Sigmoid colon (tissue), 7 donors: ENCODE measurements around the gene ZWILCH. TPM values are rescaled to one million over a fixed set of nuclear protein-coding genes. Genes with fewer than 3 reads are reported as not detected.

ENCODE experiments used
- DNase-seq: peaks from one replicate; pipeline ENCODE4 v3.0.0-alpha.2; 2019
- H3K27ac ChIP-seq, 4 donors: fragments of 200-600 bp; sonication (generic); one replicate each; pipeline ENCODE4 v1.5.1; 2016 to 2019; ENCODE audit warnings: mild to moderate bottlenecking in 1 of 4
- H3K27me3 ChIP-seq, 3 donors: fragments of 200-600 bp; sonication (generic); one replicate each; pipeline ENCODE4 v1.5.1; 2019; ENCODE audit warnings: mild to moderate bottlenecking in 1 of 3
- H3K36me3 ChIP-seq, 4 donors: fragments of 200-600 bp; sonication (generic); one replicate each; pipeline ENCODE4 v1.5.1; 2016 to 2019
- H3K4me1 ChIP-seq, 4 donors: fragments of 200-600 bp; sonication (generic); one replicate each; pipeline ENCODE4 v1.5.1; 2017 to 2019
- H3K4me3 ChIP-seq, 4 donors: fragments of 200-600 bp; sonication (generic); one replicate each; pipeline ENCODE4 v1.5.1; 2017 to 2019; ENCODE audit warnings: mild to moderate bottlenecking in 2 of 4, moderate library complexity in 1 of 4
- H3K9me3 ChIP-seq, 4 donors: fragments of 200-600 bp in 3 of 4; sonication (generic) in 3 of 4; one replicate each; pipeline versions ENCODE4 v1.5.1 to v1.6.1; 2013 to 2019
- EP300 ChIP-seq, 4 donors: sonication (generic); formaldehyde crosslinking; IDR thresholded peaks; one replicate each; pipeline ENCODE4 v1.6.1; 2017; ENCODE audit warnings: antibody characterized with exemption in 4 of 4
- POLR2A ChIP-seq, 2 donors: fragments of 450-650 bp; IDR thresholded peaks; one replicate each; pipeline ENCODE4 v1.6.1; 2016; ENCODE audit warnings: antibody characterized with exemption in 2 of 2, mild to moderate bottlenecking in 2 of 2, moderate library complexity in 2 of 2
- POLR2AphosphoS5 ChIP-seq, 4 donors: sonication (generic); formaldehyde crosslinking; IDR thresholded peaks; one replicate each; pipeline ENCODE4 v1.6.1; 2017; ENCODE audit warnings: antibody characterized with exemption in 4 of 4
- WGBS, 2 donors: extraction: QIAGEN DNeasy Blood & Tissue Kit; methylation state at CpG; one replicate each; pipeline ENCODE4 v1.1.7; 2013; 5-methylcytosine and 5-hydroxymethylcytosine counted together
- intact Hi-C: fragments of 100-400 bp; cut with DNase I; formaldehyde crosslinking; loops from one replicate; pipeline ENCODE4 v1.15.1; 2023
- polyA plus RNA-seq, 3 donors: library from polyadenylated mRNA; stranded (reverse); fragments of 200-250 nt; gene quantifications; one replicate each; pipeline ENCODE4 v1.2.3, GENCODE V29; 2013
- total RNA-seq, 4 donors: library from RNA; depleted of rRNA; stranded (reverse); fragments of >200 nt; gene quantifications; one replicate each; pipeline ENCODE4 v1.1.0, GENCODE V29; 2016
- TF ChIP-seq, protein P1 (sequence below), 4 experiments: fragments of 450-650 bp in 3 of 4; fragments of 200-600 bp in 1 of 4; IDR thresholded peaks; one replicate each; pipeline ENCODE4 v1.5.1; 2016 to 2019; ENCODE audit warnings: antibody characterized with exemption in 4 of 4, mild to moderate bottlenecking in 3 of 4, moderate library complexity in 2 of 4
- donor health status: healthy with polysubstance abuse.
- donor health status: Bipolar disorder and iron deficiency.
- donor health status: healthy.

Gene ZWILCH
- total and polyA plus RNA-seq, 7 donors = 3.1 to 9.3 (median 5.8) TPM

DNA sequence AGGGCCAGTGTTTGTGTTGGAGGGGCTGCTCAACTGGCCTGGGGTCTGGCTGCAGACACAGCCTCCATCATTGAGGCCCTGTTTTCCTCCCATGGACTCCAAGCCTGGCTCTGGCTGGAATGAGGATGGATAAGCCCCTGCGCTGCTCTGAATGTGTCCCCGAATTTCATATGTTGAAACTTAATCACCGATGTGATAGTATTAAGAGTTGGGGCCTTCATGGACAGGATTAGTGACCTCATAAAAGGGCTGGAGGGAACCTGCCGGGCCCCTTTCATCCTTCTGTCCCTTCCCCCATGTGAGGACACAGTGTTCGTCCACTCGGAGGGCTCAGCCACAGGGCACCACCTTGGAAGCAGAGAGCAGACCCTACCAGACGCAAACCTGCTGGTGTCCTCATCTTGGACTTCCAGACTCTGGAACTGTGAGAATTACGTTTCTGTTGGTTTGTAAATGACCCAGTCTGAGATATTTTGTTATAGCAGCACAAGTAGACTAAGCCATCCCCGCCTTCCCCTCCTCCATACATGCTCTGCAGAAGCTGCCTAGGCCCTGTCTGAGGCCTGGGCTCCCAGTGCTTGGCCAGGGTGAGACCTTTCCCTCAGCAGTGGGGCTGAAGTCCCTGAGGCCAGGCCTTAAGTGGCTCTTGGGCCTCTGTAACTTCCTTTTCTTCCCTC is 64.5 kb downstream of the ZWILCH start:
- TF ChIP-seq, protein P1, sequence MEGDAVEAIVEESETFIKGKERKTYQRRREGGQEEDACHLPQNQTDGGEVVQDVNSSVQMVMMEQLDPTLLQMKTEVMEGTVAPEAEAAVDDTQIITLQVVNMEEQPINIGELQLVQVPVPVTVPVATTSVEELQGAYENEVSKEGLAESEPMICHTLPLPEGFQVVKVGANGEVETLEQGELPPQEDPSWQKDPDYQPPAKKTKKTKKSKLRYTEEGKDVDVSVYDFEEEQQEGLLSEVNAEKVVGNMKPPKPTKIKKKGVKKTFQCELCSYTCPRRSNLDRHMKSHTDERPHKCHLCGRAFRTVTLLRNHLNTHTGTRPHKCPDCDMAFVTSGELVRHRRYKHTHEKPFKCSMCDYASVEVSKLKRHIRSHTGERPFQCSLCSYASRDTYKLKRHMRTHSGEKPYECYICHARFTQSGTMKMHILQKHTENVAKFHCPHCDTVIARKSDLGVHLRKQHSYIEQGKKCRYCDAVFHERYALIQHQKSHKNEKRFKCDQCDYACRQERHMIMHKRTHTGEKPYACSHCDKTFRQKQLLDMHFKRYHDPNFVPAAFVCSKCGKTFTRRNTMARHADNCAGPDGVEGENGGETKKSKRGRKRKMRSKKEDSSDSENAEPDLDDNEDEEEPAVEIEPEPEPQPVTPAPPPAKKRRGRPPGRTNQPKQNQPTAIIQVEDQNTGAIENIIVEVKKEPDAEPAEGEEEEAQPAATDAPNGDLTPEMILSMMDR (IDR thresholded peaks at IDR 0.05) = no peak
- TF ChIP-seq POLR2A (IDR thresholded peaks at IDR 0.05) (no peak), EP300 (IDR thresholded peaks at IDR 0.05) (no peak), POLR2AphosphoS5 (IDR thresholded peaks at IDR 0.05) (no peak)
- no peaks in the 10 kb centered on the region for H3K27me3 ChIP-seq
- peaks cover 0 to 4% (median 0%) of the 10 kb centered on the region in 4 donors for H3K4me1 ChIP-seq
- no peak overlapping the region for H3K4me3 ChIP-seq
- no peak overlapping the region for H3K27ac ChIP-seq
- no peaks in the 10 kb centered on the region for H3K36me3 ChIP-seq
- intact Hi-C loops = no loop called here
- 75 to 82% methylated on average over 9 of the region's 9 CpGs for WGBS, 2 donors
- H3K9me3 ChIP-seq = no peaks in the 10 kb centered on the region
- no peak for DNase-seq

DNA sequence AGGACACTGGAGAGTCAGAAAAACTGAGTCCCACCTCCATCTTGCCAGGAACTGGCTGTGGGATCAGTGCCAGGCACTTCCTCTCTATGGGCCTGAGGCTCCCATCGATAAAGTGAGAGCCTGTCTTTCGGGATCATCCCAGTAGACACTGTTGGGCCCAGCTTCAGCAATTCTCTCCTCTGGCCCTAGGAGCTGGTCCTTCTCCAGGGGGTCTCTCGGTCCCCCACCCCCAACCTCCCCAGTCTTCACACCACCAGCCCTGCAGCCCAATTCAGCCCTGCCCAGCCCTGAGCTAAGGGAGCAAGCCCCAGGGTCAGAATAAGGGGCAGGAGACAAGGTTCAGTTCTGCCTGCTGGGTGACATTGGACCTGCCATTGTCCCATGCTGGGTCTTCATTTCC is 65.2 kb downstream of the ZWILCH start:
- DNase-seq = no peak
- H3K4me1 ChIP-seq = peaks cover 0 to 4% (median 0%) of the 10 kb centered on the region in 4 donors
- H3K27ac ChIP-seq = no peak overlapping the region
- 82 to 85% methylated on average over 3 of the region's 3 CpGs for WGBS, 2 donors
- no peak overlapping the region for H3K4me3 ChIP-seq
- intact Hi-C loops = no loop called here
- no peak for TF ChIP-seq POLR2A (IDR thresholded peaks at IDR 0.05)
- TF ChIP-seq EP300 (IDR thresholded peaks at IDR 0.05) = no peak
- TF ChIP-seq, protein P1 (IDR thresholded peaks at IDR 0.05) = no peak
- no peak for TF ChIP-seq POLR2AphosphoS5 (IDR thresholded peaks at IDR 0.05)
- no peaks in the 10 kb centered on the region for H3K9me3 ChIP-seq
- no peaks in the 10 kb centered on the region for H3K36me3 ChIP-seq
- no peaks in the 10 kb centered on the region for H3K27me3 ChIP-seq

DNA sequence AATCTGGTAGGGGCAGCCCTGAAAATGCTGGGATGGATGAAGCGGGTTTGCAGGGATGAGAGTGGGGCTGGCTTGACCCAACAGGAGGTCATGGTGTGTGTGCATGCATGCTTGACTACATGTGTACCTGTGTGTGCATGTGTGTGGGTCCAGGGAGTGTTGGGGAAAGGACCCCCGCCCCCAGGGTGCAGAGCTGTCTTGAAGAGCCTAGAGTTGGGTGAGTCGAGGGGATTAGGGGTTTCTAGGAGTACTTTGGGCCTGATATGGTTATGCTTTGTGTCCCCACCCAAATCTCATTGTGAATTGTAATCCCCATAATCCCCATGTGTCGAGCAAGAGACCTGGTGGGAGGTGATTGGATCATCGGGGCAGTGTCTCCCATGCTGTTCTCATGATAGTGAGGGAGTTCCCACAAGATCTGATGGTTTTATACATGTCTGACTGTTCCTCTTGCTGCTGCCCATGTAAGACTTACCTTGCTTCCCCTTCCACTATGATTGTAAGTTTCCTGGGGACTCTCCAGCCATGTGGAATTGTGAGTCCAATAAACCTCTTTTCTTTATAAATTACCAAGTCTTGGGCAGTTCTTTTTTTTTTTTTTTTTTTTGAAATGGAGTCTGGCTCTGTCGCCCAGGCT is 65.8 kb downstream of the ZWILCH start:
- no peak for DNase-seq
- Histone ChIP-seq H3K9me3 (no peaks in the 10 kb centered on the region), H3K27me3 (no peaks in the 10 kb centered on the region), H3K4me1 (peaks cover 0 to 4% (median 0%) of the 10 kb centered on the region in 4 donors), H3K27ac (no peak overlapping the region), H3K4me3 (no peak overlapping the region), H3K36me3 (no peaks in the 10 kb centered on the region)
- intact Hi-C loops = no loop called here
- TF ChIP-seq POLR2A (IDR thresholded peaks at IDR 0.05) (no peak), POLR2AphosphoS5 (IDR thresholded peaks at IDR 0.05) (no peak), EP300 (IDR thresholded peaks at IDR 0.05) (no peak)
- TF ChIP-seq, protein P1 (IDR thresholded peaks at IDR 0.05) = no peak
- WGBS, 2 donors = 78 to 84% methylated on average over 6 of the region's 6 CpGs

DNA sequence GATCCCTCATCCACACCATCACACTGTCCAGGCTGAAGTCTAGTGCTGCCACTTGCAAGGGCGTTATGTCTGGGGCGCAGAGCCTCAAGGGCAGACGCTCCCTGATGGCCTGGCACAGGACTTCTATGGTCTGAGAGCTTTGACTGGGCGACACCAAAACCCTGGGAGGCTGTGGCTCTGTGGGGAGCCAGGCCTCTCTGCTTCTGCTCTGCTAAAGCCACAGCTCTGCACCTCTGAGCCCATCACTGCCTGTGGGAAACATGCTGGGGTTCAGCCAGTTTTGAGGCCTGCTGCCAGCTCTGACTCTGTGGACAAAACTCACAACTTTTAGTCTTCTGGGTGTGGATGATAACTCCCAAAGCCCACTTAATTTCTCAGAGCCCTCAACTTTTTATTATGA is 67.0 kb downstream of the ZWILCH start:
- H3K4me1 ChIP-seq = peaks cover 0 to 3% (median 0%) of the 10 kb centered on the region in 4 donors
- DNase-seq = no peak
- TF ChIP-seq POLR2A (IDR thresholded peaks at IDR 0.05) (no peak), POLR2AphosphoS5 (IDR thresholded peaks at IDR 0.05) (no peak), EP300 (IDR thresholded peaks at IDR 0.05) (no peak)
- TF ChIP-seq, protein P1 (IDR thresholded peaks at IDR 0.05) = no peak
- H3K27ac ChIP-seq = no peak overlapping the region
- H3K9me3 ChIP-seq = no peaks in the 10 kb centered on the region
- no peak overlapping the region for H3K4me3 ChIP-seq
- no peaks in the 10 kb centered on the region for H3K27me3 ChIP-seq
- H3K36me3 ChIP-seq = no peaks in the 10 kb centered on the region
- intact Hi-C loops = no loop called here
- 79 to 93% methylated on average over 4 of the region's 4 CpGs for WGBS, 2 donors
